HG03103 (cell line): ENCODE results near the gene MAP1LC3B2.
"Not testable (repeated sequence)": the region's sequence is repeated elsewhere in the genome, so short reads cannot be mapped to it uniquely, and the experiment has no call there.

Experiments
- ATAC-seq: cut with Tn5 transposase; IDR thresholded peaks from one replicate; pipeline ENCODE4 v1.9.1; 2021; ENCODE audit warnings: low read depth; ENCODE audit not compliant: unreplicated experiment

The MAP1LC3B2 gene

DNA sequence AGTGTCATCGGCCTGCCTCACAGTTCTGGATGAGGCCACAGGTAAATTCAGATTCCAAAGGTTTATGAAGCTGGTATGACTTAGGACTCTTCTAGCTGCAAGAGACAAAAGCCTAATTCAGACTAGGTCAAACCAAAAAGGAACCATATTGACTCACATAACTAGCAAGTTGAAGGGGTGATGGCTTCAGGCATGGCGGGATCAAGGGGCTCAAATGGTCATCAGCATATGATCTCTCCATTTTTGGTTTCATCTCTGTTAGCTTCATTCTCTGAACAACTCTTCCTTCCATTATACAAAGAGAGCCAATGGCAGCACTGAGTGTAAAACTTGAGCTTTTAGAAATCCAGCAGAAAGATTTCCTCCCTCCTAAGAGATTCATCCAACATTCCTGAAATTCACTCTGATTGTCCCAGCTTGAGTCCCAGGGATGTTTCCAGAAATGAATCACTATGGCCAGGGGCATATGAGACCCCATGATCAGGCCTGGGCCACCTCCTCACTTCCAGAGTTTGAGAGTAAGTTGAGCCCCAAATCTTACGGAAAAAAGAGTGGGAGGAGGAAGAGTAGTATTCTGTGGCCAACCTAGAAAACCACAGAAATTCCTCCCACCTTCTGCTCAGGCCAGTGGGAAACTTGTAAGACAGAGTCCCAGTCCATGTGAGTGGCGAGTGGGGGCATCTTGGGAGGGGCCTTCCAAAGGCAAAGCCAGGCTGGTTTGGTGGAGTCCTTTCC is 2.0 kb upstream of the MAP1LC3B2 start:
- no peak for ATAC-seq

DNA sequence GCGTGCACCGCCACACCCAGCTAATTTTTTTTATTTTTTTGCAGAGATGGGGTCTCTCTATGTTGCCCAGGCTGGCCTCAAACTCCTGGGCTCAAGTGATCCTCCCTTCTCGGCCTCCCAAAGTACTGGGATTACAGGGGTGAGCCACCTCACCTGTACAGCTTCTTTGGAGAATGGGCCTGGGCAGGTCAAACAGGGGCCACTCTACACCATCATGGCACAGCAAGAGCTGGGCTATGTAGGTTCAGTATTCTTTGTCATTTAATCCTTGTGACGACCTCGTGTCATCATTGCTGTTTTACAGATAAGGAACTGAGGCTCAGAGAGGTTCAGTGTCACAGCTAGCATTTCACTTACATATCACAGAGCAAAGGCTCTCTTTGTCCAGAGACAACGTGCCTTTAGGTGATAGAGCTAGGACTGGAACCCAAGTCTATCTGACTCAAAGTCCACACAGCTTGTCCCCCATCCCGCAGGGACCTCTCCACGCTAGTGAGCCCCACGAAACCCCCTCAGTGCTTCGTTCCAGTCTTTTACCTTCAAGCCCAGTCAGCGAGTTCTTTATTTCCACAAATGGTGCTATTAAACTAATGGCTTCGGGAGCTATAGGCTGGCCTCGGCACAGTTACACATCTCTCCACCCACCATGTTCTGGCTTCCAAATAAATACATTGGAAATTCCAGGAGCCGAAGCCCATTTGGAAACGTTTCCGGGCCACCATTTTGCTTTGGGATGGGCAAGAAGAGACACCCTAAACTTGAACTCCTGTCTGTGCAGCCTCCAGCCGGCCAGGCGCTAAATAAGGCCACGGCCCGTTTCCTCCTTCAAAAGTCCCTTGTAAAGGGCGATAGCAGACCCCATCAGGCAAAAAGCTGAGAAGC is 660 bp upstream of the MAP1LC3B2 start:
- ATAC-seq: no peak

- ATAC-seq: no peak
Measured at GRCh38 chr12:116561181-116561821, 2.1 kb downstream of the MAP1LC3B2 start.

DNA sequence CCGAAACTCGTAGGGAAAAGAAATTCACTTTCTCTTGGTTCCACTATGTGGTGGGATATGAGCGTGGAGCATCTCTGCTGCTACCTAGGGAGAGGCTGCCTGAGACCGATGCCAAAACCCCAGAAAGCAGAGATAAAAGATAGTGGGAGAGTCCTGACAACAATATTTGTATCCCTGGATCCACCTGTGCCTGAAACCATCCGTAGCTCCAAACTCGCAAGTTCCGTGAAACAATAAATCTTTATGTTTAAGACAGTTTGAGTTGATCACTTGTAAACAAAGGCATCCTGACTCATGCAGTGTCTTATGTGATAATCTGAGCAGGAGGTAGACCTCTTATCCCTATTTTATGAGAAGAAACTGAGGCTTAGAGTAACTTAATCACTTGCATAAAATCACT is 2.9 kb downstream of the MAP1LC3B2 start:
- ATAC-seq: no peak

- ATAC-seq: no peak
Measured at GRCh38 chr12:116563262-116563661, 4.1 kb downstream of the MAP1LC3B2 start.

DNA sequence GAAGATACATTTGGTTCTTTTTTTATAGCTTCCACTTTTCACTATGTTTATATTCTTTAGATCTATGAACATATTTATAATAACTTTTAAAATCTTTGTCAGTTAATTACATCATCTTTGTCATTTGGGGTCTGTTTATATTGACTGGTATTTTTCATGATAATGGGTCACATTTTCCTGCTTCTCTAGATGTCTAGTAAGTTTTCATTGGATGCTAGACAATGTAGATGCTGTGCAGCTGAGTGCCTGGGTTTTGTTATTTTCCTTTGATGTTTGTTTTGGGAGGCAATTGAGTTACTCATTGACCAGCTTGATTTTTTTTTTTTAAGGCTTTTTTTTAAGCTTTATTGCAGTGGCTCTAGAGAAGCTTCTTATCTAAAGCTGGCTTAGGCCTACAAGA is 4.9 kb downstream of the MAP1LC3B2 start:
- ATAC-seq: no peak

- ATAC-seq: not testable (repeated sequence)
Measured at GRCh38 chr12:116565221-116565620, 6.0 kb downstream of the MAP1LC3B2 start.

DNA sequence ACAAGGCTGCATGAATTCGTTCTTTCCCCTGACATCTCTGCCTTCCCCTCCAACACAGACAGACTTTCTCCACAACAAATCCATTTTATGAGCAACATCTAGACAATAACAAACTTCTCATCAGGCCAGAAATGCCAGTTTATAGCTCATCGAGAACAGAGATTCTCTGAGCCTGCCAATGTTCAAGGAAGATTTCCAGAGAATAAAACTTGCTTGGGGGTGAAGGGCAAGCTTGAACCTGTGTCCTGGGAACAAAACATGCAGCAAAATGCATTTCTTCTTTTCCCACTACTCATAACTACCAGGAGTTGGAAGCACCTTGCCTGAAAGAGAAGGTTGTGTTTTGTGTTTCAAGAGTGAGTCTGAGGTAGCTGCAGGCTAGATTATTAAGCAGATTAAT is 6.8 kb downstream of the MAP1LC3B2 start:
- ATAC-seq: no peak

DNA sequence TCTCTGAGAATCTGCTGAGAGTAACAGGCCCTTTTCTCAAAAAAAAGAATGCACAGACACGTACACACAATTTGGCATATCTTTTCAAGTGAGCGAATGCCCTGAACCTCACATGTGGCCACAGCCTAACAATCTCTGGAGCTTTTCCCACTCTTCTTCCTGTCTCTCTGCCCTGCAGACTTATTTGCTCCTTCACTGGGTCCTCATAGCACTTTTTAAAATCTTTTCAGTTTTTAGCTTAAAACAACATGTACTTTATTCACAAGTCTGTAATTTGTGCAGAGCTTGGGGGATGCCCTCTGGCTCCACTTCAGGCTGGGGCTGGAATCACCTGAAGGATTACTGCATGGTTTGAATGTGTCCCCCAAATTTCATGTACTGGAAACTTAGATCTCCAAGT is 9.0 kb downstream of the MAP1LC3B2 start:
- ATAC-seq: no peak

GRCh38 chr12:116571089-116571488 is 11.9 kb downstream of the MAP1LC3B2 start:
- ATAC-seq: no peak

GRCh38 chr12:116573776-116574175 is 14.6 kb downstream of the MAP1LC3B2 start:
- no peak for ATAC-seq

DNA sequence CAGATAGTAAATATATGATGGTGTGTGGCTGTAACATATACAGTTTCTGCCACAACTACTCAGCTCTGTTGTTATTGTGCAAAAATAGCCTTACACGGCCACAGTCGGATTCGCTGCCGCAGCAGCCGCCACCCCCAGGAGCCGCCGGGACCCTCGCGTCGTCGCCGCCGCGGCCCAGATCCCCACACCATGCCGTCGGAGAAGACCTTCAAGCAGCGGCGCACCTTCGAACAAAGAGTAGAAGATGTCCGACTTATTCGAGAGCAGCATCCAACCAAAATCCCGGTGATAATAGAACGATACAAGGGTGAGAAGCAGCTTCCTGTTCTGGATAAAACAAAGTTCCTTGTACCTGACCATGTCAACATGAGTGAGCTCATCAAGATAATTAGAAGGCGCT is 16.6 kb downstream of the MAP1LC3B2 start:
- not testable (repeated sequence) for ATAC-seq

DNA sequence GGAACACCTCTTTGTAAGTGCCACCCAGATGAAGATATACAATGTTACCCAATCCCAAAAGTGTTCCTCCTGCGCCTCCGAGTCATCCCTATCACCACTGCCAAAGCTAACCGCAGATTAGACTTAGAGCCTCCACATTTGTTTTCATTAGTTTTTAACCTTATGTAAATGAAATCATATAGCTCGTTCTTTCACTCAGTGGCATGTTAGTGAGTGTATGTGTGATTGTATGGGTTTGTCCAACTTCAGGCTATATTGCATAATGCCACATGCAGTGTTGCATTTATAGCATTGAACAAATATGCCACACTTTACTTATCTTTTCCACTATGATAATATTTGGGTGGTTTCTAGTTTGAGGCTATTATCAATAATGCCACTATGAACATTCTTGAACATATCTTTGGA is 18.0 kb downstream of the MAP1LC3B2 start:
- ATAC-seq: no peak

GRCh38 chr12:116578051-116578450 is 18.9 kb downstream of the MAP1LC3B2 start:
- no peak for ATAC-seq

- ATAC-seq: no peak
Measured at GRCh38 chr12:116582610-116583009, 23.4 kb downstream of the MAP1LC3B2 start.

GRCh38 chr12:116583129-116583694 is 24.0 kb downstream of the MAP1LC3B2 start:
- no peak for ATAC-seq

GRCh38 chr12:116587270-116587669 is 28.1 kb downstream of the MAP1LC3B2 start:
- no peak for ATAC-seq

DNA sequence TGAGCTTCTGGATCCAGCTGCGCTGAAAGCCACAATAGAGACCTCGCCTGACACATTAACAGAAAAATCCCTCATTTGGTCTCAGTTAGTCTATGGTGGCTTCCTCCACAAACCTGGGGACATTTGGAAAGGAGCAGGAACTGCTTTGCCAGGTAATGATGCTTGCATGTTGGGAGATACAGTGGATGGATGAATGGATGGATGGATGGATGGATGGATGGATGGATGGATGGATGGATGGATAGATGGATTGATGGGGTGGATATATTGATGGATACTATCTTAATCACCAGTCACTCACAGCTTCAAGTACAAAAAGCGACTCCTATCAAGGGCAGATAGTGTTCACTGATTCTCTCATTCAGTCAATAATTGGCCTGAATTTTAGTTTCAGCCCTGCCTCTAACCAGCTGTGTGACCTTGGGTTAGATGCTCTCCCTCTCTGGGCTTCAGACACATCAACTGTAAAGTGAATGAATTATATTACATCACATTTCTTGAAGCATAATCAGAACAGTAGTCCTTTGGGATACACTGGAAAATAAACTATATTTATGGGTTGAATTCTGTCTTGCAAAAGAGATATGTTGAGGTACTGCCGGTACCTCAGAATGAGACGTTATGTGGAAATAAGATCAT is 29.3 kb downstream of the MAP1LC3B2 start:
- no peak for ATAC-seq

- no peak for ATAC-seq
Measured at GRCh38 chr12:116589581-116589980, 30.4 kb downstream of the MAP1LC3B2 start.

DNA sequence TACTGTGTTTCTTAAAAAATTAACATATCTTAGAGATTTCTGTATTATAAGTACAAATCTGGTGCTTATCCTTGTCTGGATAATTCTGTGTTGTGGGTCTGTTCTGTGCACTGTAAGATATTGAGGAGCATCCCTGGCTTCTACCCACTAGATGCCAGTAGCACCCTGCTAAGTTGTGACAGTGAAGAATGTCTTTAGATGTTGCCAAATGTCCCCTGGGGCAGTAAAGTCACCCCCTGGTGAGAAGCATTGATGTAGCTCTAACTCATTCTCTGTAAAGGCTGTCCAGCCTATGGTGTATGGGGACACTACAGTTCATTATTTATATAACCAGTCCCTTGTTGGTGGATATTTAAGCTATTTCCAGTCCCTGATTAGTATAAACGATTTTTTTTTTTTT is 31.4 kb downstream of the MAP1LC3B2 start:
- no peak for ATAC-seq
